Neuronal stem cell (in vitro differentiated cells): ENCODE measurements around the gene RALGAPA1.

Source experiments
- DNase-seq: peaks from one replicate; pipeline ENCODE4 v3.0.0-alpha.2; 2013; ENCODE audit warnings: low spot score
- H2AFZ ChIP-seq: one replicate; pipeline ENCODE4 v1.6.1; 2013; ENCODE audit warnings: mild to moderate bottlenecking, low read length, inconsistent platforms
- H2AK5ac ChIP-seq: 2 replicates; pipeline ENCODE4 v1.6.1; 2013; ENCODE audit warnings: low read depth, mild to moderate bottlenecking, inconsistent platforms, low read length, moderate library complexity, mixed read lengths
- H2BK120ac ChIP-seq: 2 replicates; pipeline ENCODE4 v1.6.1; 2013; ENCODE audit warnings: low read depth, mild to moderate bottlenecking, inconsistent platforms, low read length, moderate library complexity, mixed read lengths
- H2BK12ac ChIP-seq: one replicate; pipeline ENCODE4 v1.6.1; 2013; ENCODE audit warnings: low read length, inconsistent platforms
- H2BK15ac ChIP-seq: 2 replicates; pipeline ENCODE4 v1.6.1; 2013; ENCODE audit warnings: mild to moderate bottlenecking, low read length, inconsistent platforms, mixed read lengths
- H2BK5ac ChIP-seq: one replicate; pipeline ENCODE4 v1.6.1; 2013; ENCODE audit warnings: inconsistent platforms, mild to moderate bottlenecking, low read length, moderate library complexity
- H3K14ac ChIP-seq: one replicate; pipeline ENCODE4 v1.6.1; 2013; ENCODE audit warnings: low read length, inconsistent platforms
- H3K18ac ChIP-seq: 2 replicates; pipeline ENCODE4 v1.6.1; 2013; ENCODE audit warnings: low read length, inconsistent platforms
- H3K23ac ChIP-seq: 2 replicates; pipeline ENCODE4 v1.6.1; 2013; ENCODE audit warnings: low read depth, mild to moderate bottlenecking, mixed read lengths, low read length, inconsistent platforms; ENCODE audit not compliant: poor library complexity
- H3K27ac ChIP-seq: replicated peaks from 3 replicates; pipeline ENCODE4 v1.5.1; 2013; ENCODE audit warnings: low read length, inconsistent platforms
- H3K27me3 ChIP-seq, 3 experiments: 2 replicates each; pipeline ENCODE4 v1.6.1; 2013; ENCODE audit warnings: low read length in 3 of 3, mild to moderate bottlenecking in 2 of 3, inconsistent platforms in 1 of 3, low read depth in 1 of 3, mixed read lengths in 1 of 3, moderate library complexity in 1 of 3; ENCODE audit not compliant: control insufficient read depth in 3 of 3, insufficient read depth in 3 of 3
- H3K36me3 ChIP-seq, 2 donors: replicated peaks in 1 of 2; 2 replicates each; pipeline ENCODE4 v1.6.1; 2013; ENCODE audit warnings: low read length in 2 of 2; ENCODE audit not compliant: control insufficient read depth in 2 of 2, insufficient read depth in 2 of 2
- H3K4ac ChIP-seq: 2 replicates; pipeline ENCODE4 v1.6.1; 2013; ENCODE audit warnings: inconsistent platforms, mild to moderate bottlenecking, low read length, moderate library complexity
- H3K4me1 ChIP-seq, 2 donors: 1 replicate in 1 of 2; 2 replicates in 1 of 2; pipeline ENCODE4 v1.6.1; 2013; ENCODE audit warnings: low read length in 2 of 2, low read depth in 1 of 2; ENCODE audit not compliant: control insufficient read depth in 2 of 2, insufficient read depth in 1 of 2
- H3K4me2 ChIP-seq: one replicate; pipeline ENCODE4 v1.6.1; 2013; ENCODE audit warnings: mild to moderate bottlenecking, low read length, inconsistent platforms; ENCODE audit not compliant: insufficient read depth, poor library complexity, severe bottlenecking
- H3K4me3 ChIP-seq, 2 donors: 2 replicates each; pipeline ENCODE4 v1.5.1; 2013; ENCODE audit warnings: low read length in 2 of 2, mild to moderate bottlenecking in 2 of 2, inconsistent platforms in 1 of 2, moderate library complexity in 1 of 2
- H3K79me1 ChIP-seq: one replicate; pipeline ENCODE4 v1.6.1; 2013; ENCODE audit warnings: low read depth, mild to moderate bottlenecking, inconsistent platforms, low read length, moderate library complexity
- H3K9ac ChIP-seq: one replicate; pipeline ENCODE4 v1.6.1; 2013; ENCODE audit warnings: mild to moderate bottlenecking, low read depth, low read length, inconsistent platforms; ENCODE audit not compliant: poor library complexity
- H3K9me3 ChIP-seq, 2 donors: replicated peaks in 1 of 2; 2 replicates each; pipeline versions ENCODE3 to v1.6.1; 2013; ENCODE audit warnings: low read length in 2 of 2, mild to moderate bottlenecking in 2 of 2, inconsistent platforms in 1 of 2, low read depth in 1 of 2, mixed read lengths in 1 of 2, moderate library complexity in 1 of 2; ENCODE audit not compliant: control insufficient read depth in 2 of 2, insufficient read depth in 1 of 2
- H4K8ac ChIP-seq: one replicate; pipeline ENCODE4 v1.6.1; 2013; ENCODE audit warnings: low read depth, mild to moderate bottlenecking, inconsistent platforms, low read length, moderate library complexity
- H4K91ac ChIP-seq: one replicate; pipeline ENCODE4 v1.6.1; 2013; ENCODE audit warnings: low read length, low read depth, mild to moderate bottlenecking, inconsistent platforms; ENCODE audit not compliant: poor library complexity
- WGBS, 2 donors: extraction: QIAGEN DNeasy Blood & Tissue Kit; methylation state at CpG; one replicate each; pipeline ENCODE4 v1.1.7; 2013; ENCODE audit warnings: missing lambda C conversion rate in 2 of 2, mixed read lengths in 1 of 2; ENCODE audit not compliant: insufficient read length in 2 of 2, insufficient replicate concordance in 1 of 2; ENCODE audit errors: extremely low coverage in 2 of 2; 5-methylcytosine and 5-hydroxymethylcytosine counted together

RALGAPA1 gene

DNA sequence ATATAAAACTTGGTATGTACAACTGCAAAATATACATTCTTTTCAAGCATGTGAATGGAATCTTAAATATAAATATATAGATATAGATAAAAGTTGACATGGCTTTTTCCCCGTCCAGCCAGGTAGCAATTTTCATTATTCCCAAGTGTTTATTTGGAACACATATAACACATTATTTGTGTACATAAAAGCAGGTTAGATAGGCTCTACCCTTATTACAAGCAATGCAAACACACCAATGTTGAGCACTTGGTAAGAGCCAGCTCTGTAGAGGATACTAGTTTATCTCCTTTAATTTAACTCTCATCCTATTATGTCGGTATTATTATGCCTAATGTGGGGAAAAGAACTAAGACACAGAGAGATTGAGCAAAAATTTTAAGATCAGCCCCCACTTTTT lies 282.1 kb downstream of the RALGAPA1 start:
- Histone ChIP-seq H3K4me2 (no peak overlapping the region), H3K14ac (no peak overlapping the region), H3K4me1 (no peaks in the 10 kb centered on the region), H2AFZ (no peak overlapping the region), H3K79me1 (no peaks in the 10 kb centered on the region), H4K8ac (no peak overlapping the region), H2BK15ac (no peak overlapping the region), H3K4ac (no peak overlapping the region), H4K91ac (no peak overlapping the region), H3K18ac (no peak overlapping the region), H3K4me3 (no peak overlapping the region), H2BK120ac (no peak overlapping the region), H2AK5ac (no peak overlapping the region), H2BK5ac (no peak overlapping the region), H3K9ac (no peak overlapping the region), H3K9me3 (no peaks in the 10 kb centered on the region), H3K27ac (no peak overlapping the region), H3K36me3 (no peaks in the 10 kb centered on the region), H2BK12ac (no peak overlapping the region), H3K27me3 (peaks cover 0 to 44% (median 2%) of the 10 kb centered on the region in 3 experiments), H3K23ac (no peak overlapping the region)
- DNase-seq = no peak
- WGBS, 2 donors = no CpG with 5 or more reads among the region's 2 CpGs

DNA sequence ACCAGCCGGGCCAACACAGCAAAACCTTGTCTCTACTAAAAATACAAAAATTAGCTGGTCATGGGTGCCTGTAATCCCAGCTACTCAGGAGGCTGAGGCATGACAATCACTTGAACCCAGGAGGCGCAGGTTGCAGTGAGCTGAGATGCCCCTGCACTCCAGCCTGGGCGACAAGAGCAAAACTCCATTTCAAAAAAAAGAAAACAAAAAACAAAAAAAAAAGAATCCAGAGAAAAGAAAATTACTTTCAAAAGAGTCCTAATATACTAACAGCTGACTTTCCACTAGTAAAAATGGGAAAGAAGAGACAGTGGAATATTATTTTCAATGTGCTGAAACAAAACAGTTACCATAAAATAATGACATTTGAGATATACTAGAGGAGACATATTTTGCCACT lies 283.4 kb downstream of the RALGAPA1 start:
- H3K4me1 ChIP-seq = no peaks in the 10 kb centered on the region
- no peaks in the 10 kb centered on the region for H3K9me3 ChIP-seq
- no peak overlapping the region for H3K18ac ChIP-seq
- no peak overlapping the region for H3K23ac ChIP-seq
- no peak overlapping the region for H2AFZ ChIP-seq
- no peak overlapping the region for H3K4me3 ChIP-seq
- no peaks in the 10 kb centered on the region for H3K79me1 ChIP-seq
- H3K36me3 ChIP-seq = no peaks in the 10 kb centered on the region
- no peak overlapping the region for H4K8ac ChIP-seq
- no peak overlapping the region for H2BK120ac ChIP-seq
- no peak overlapping the region for H3K14ac ChIP-seq
- H3K27ac ChIP-seq = no peak overlapping the region
- H2BK12ac ChIP-seq = no peak overlapping the region
- no peak overlapping the region for H4K91ac ChIP-seq
- no peak overlapping the region for H2AK5ac ChIP-seq
- no peak overlapping the region for H3K9ac ChIP-seq
- no peak for DNase-seq
- no peak overlapping the region for H2BK5ac ChIP-seq
- peaks cover 0 to 33% (median 0%) of the 10 kb centered on the region in 3 experiments for H3K27me3 ChIP-seq
- H3K4me2 ChIP-seq = no peak overlapping the region
- H3K4ac ChIP-seq = no peak overlapping the region
- no CpG with 5 or more reads among the region's 3 CpGs for WGBS, 2 donors
- no peak overlapping the region for H2BK15ac ChIP-seq

DNA sequence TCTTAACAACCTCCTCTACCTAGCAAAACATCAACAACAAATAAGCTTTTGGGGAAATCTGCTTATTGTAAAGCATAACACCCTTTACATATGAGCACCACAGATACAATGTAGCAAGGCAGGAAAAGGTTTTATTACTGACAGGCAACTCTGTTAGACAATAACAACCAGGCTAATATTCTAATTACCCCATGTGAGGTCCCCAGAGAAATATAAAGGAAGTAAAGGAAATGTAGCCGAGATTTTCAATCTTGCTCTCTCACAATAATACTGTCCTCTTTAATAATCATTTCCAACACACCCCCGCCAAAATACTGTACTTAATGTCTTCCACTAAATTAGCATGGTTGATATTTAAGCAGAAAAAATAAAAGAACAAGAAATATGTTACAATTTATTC lies 289.1 kb downstream of the RALGAPA1 start:
- Histone ChIP-seq H3K18ac (no peak overlapping the region), H3K79me1 (no peaks in the 10 kb centered on the region), H3K9ac (no peak overlapping the region), H2BK120ac (no peak overlapping the region), H3K36me3 (no peaks in the 10 kb centered on the region), H2BK15ac (no peak overlapping the region), H3K9me3 (no peaks in the 10 kb centered on the region), H3K23ac (no peak overlapping the region), H4K91ac (no peak overlapping the region), H3K27me3 (peaks cover 0 to 6% (median 0%) of the 10 kb centered on the region in 3 experiments), H3K14ac (no peak overlapping the region), H4K8ac (no peak overlapping the region), H3K4me2 (no peak overlapping the region), H2AK5ac (no peak overlapping the region), H2AFZ (no peak overlapping the region), H3K27ac (no peak overlapping the region), H2BK5ac (no peak overlapping the region), H2BK12ac (no peak overlapping the region), H3K4me1 (no peaks in the 10 kb centered on the region), H3K4me3 (no peak overlapping the region), H3K4ac (no peak overlapping the region)
- WGBS, 2 donors = 100% methylated on average over 1 of the region's 2 CpGs; no CpG with 5 or more reads in 1 of the 2 donors
- DNase-seq = no peak

DNA sequence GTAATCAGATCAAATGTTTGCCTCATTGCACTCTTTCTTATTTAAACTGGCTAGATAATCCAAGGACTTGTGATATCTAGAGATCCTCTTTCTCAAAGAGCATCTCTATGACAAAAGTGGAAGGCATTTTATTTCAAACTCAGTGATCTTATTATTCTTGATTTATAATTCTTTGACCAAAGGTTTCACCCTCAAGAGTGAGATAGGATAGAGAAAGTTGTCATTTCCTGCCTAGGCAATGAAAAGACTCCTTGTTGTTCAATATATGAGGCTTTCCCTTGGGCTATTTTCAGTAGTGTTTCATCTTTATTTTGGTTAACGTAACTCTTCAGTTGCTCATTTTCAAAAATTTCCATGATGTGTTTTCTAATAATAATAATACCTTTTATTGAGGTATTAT lies 293.2 kb downstream of the RALGAPA1 start:
- H2BK15ac ChIP-seq = no peak overlapping the region
- no peak overlapping the region for H2AFZ ChIP-seq
- no peak overlapping the region for H3K9ac ChIP-seq
- no peak overlapping the region for H2BK120ac ChIP-seq
- H3K27ac ChIP-seq = no peak overlapping the region
- peaks cover 0 to 6% (median 0%) of the 10 kb centered on the region in 3 experiments for H3K27me3 ChIP-seq
- H3K18ac ChIP-seq = no peak overlapping the region
- H3K14ac ChIP-seq = no peak overlapping the region
- H2BK12ac ChIP-seq = no peak overlapping the region
- H3K4me1 ChIP-seq = no peaks in the 10 kb centered on the region
- no peak overlapping the region for H3K4ac ChIP-seq
- H4K91ac ChIP-seq = no peak overlapping the region
- H3K36me3 ChIP-seq = no peaks in the 10 kb centered on the region
- WGBS, 2 donors = no CpG with 5 or more reads among the region's 1 CpG
- no peak overlapping the region for H4K8ac ChIP-seq
- no peaks in the 10 kb centered on the region for H3K9me3 ChIP-seq
- H2BK5ac ChIP-seq = no peak overlapping the region
- H3K79me1 ChIP-seq = no peaks in the 10 kb centered on the region
- H3K23ac ChIP-seq = no peak overlapping the region
- no peak overlapping the region for H2AK5ac ChIP-seq
- H3K4me2 ChIP-seq = no peak overlapping the region
- H3K4me3 ChIP-seq = no peak overlapping the region
- DNase-seq = no peak
